Gastroesophageal sphincter (tissue), 4 donors: Measurements from ENCODE around the gene FGFRL1. TPM values are rescaled to one million over a fixed set of nuclear protein-coding genes. Genes with fewer than 3 reads are reported as not detected.
A peak's percentile ranks its signal among the peaks of the same experiment; 100 is the strongest.

Experiments
- ATAC-seq: fragments of 150-250 bp; one replicate; pipeline ENCODE4 v1.9.1; 2016; ENCODE audit warnings: mild to moderate bottlenecking, moderate library complexity
- H3K27ac ChIP-seq, 4 donors: fragments of 200-600 bp; sonication (generic) in 3 of 4; 1 replicate in 3 of 4; 2 replicates in 1 of 4; pipeline ENCODE4 v1.5.1; 2016 to 2019
- H3K27me3 ChIP-seq: fragments of 200-600 bp; sonication (generic); one replicate; pipeline ENCODE4 v1.5.1; 2019
- H3K36me3 ChIP-seq, 2 donors: fragments of 200-600 bp; sonication (generic); one replicate each; pipeline ENCODE4 v1.5.1; 2019; ENCODE audit warnings: control low read depth in 1 of 2
- H3K4me1 ChIP-seq, 3 donors: fragments of 200-600 bp; sonication (generic); 1 replicate in 2 of 3; 2 replicates in 1 of 3; pipeline ENCODE4 v1.5.1; 2016 to 2019; ENCODE audit warnings: control low read depth in 2 of 3
- H3K4me3 ChIP-seq, 2 donors: fragments of 200-600 bp; sonication (generic); one replicate each; pipeline ENCODE4 v1.5.1; 2019; ENCODE audit warnings: mild to moderate bottlenecking in 1 of 2, moderate library complexity in 1 of 2
- H3K9me3 ChIP-seq, 3 donors: fragments of 200-600 bp; sonication (generic); one replicate each; pipeline ENCODE4 v1.5.1; 2017 to 2019; ENCODE audit warnings: control low read depth in 2 of 3
- CTCF ChIP-seq, 4 experiments: fragments of 200-600 bp in 2 of 4; fragments of 450-650 bp in 2 of 4; sonication (generic) in 1 of 4; IDR thresholded peaks; one replicate each; pipeline ENCODE4 v1.5.1; 2017 to 2019; ENCODE audit warnings: antibody characterized with exemption in 4 of 4, mild to moderate bottlenecking in 2 of 4, moderate library complexity in 2 of 4
- EP300 ChIP-seq: sonication (generic); formaldehyde crosslinking; IDR thresholded peaks from one replicate; pipeline ENCODE4 v1.6.1; 2017; ENCODE audit warnings: antibody characterized with exemption, mild to moderate bottlenecking
- POLR2A ChIP-seq, 2 donors: fragments of 450-650 bp; IDR thresholded peaks; one replicate each; pipeline ENCODE4 v1.6.1; 2017; ENCODE audit warnings: antibody characterized with exemption in 2 of 2, mild to moderate bottlenecking in 2 of 2, moderate library complexity in 1 of 2
- POLR2AphosphoS5 ChIP-seq: sonication (generic); formaldehyde crosslinking; IDR thresholded peaks from one replicate; pipeline ENCODE4 v1.6.1; 2017; ENCODE audit warnings: antibody characterized with exemption
- WGBS, 2 donors: methylation state at CpG; one replicate each; pipeline ENCODE4 v1.1.5; 2018; ENCODE audit warnings: low coverage in 1 of 2; 5-methylcytosine and 5-hydroxymethylcytosine counted together
- total RNA-seq, 4 donors: library from RNA; depleted of rRNA; stranded (reverse); fragments of >200 nt; gene quantifications; one replicate each; pipeline ENCODE4 v1.1.0, GENCODE V29; 2016

The FGFRL1 gene
- total RNA-seq, 4 donors from 2014 or later = 21.9 to 36.8 (median 25.4) TPM

- H3K9me3 ChIP-seq = no peaks in the 10 kb centered on the region
- H3K27me3 ChIP-seq = no peaks in the 10 kb centered on the region
- no peak overlapping the region for H3K27ac ChIP-seq
- TF ChIP-seq EP300 = no peak
- no peak for TF ChIP-seq POLR2AphosphoS5
- no peak for TF ChIP-seq CTCF (IDR thresholded peaks at IDR 0.05)
- no peak for TF ChIP-seq POLR2A (IDR thresholded peaks at IDR 0.05)
- peaks cover 0 to 37% (median 24%) of the 10 kb centered on the region in 3 donors for H3K4me1 ChIP-seq
- H3K4me3 ChIP-seq = peak overlapping the region in 1 of 2 donors; percentile 18
- H3K36me3 ChIP-seq = peaks cover 0 to 7% of the 10 kb centered on the region in 2 donors
- no peak for ATAC-seq
- 79 to 94% methylated on average over 8 to 12 of the region's 15 CpGs for WGBS, 2 donors
These were observed 26.9 kb upstream of the FGFRL1 start for GRCh38 chr4:984336-985054.

- peaks cover 0 to 15% of the 10 kb centered on the region in 2 donors for H3K36me3 ChIP-seq
- TF ChIP-seq CTCF (IDR thresholded peaks at IDR 0.05) (no peak), POLR2A (IDR thresholded peaks at IDR 0.05) (no peak), EP300 (no peak), POLR2AphosphoS5 (no peak)
- H3K27me3 ChIP-seq = no peaks in the 10 kb centered on the region
- 83 to 86% methylated on average over 4 to 7 of the region's 23 CpGs for WGBS, 2 donors
- ATAC-seq = no peak
- H3K4me3 ChIP-seq = peak overlapping the region in 1 of 2 donors; percentile 18
- no peak overlapping the region for H3K27ac ChIP-seq
- H3K4me1 ChIP-seq = peaks cover 0 to 37% (median 24%) of the 10 kb centered on the region in 3 donors
- no peaks in the 10 kb centered on the region for H3K9me3 ChIP-seq
These were observed 26.1 kb upstream of the FGFRL1 start for GRCh38 chr4:985123-985830.

GRCh38 chr4:986428-986878 lies 25.0 kb upstream of the FGFRL1 start:
- Histone ChIP-seq H3K4me3 (peak overlapping the region; percentile 56 to 94), H3K9me3 (no peaks in the 10 kb centered on the region), H3K27ac (peak overlapping the region in 3 of 4 donors; percentile 64 to 82 (median 77)), H3K27me3 (no peaks in the 10 kb centered on the region), H3K36me3 (peaks cover 0 to 26% of the 10 kb centered on the region in 2 donors), H3K4me1 (peaks cover 0 to 37% (median 24%) of the 10 kb centered on the region in 3 donors)
- TF ChIP-seq POLR2A (IDR thresholded peaks at IDR 0.05) (no peak), CTCF (IDR thresholded peaks at IDR 0.05) (no peak), EP300 (no peak), POLR2AphosphoS5 (no peak)
- ATAC-seq = peak; percentile 18
- 3 to 6% methylated on average over 8 of the region's 14 CpGs for WGBS, 2 donors

GRCh38 chr4:986879-987623 lies 24.4 kb upstream of the FGFRL1 start, which contains the start of gene IDUA:
Gene IDUA, plus strand, starts transcription at chr4:987044. Its CDS starts 41 bp downstream, at chr4:987085.
- peaks cover 0 to 37% (median 24%) of the 10 kb centered on the region in 3 donors for H3K4me1 ChIP-seq
- H3K27ac ChIP-seq = peak within 1 kb of the TSS in 3 of 4 donors; percentile 64 to 82 (median 77)
- TF ChIP-seq EP300 = no peak
- TF ChIP-seq CTCF (IDR thresholded peaks at IDR 0.05) = peak in 3 of 4 experiments; percentile 29 to 63 (median 34)
- peak; percentile 8 for TF ChIP-seq POLR2AphosphoS5
- TF ChIP-seq POLR2A (IDR thresholded peaks at IDR 0.05) = peak in 1 of 2 donors; percentile 36
- H3K4me3 ChIP-seq = peak within 1 kb of the TSS; percentile 56 to 94
- 0% methylated on average over 3 of the region's 69 CpGs; no CpG with 5 or more reads in 1 of the 2 donors for WGBS, 2 donors
- no peaks in the 10 kb centered on the region for H3K9me3 ChIP-seq
- H3K36me3 ChIP-seq = peaks cover 0 to 31% of the 10 kb centered on the region in 2 donors
- no peaks in the 10 kb centered on the region for H3K27me3 ChIP-seq
- ATAC-seq = peak; percentile 88
